Loucy (cell line): ENCODE data around the gene MCEMP1.

Experiments
- H2AFZ ChIP-seq: fragments of 200-600 bp; sonication (generic); 2 replicates; pipeline ENCODE4 v1.6.0; 2016; ENCODE audit warnings: antibody characterized with exemption, mild to moderate bottlenecking, low read length, moderate library complexity
- H3F3A ChIP-seq: fragments of 200-600 bp; 2 replicates; pipeline ENCODE4 v1.6.0; 2016; ENCODE audit warnings: antibody characterized with exemption, low read depth, mild to moderate bottlenecking
- H3K27me3 ChIP-seq: fragments of 200-600 bp; sonication (generic); 2 replicates; pipeline ENCODE4 v1.6.1; 2014; ENCODE audit warnings: low read length, mild to moderate bottlenecking; ENCODE audit not compliant: insufficient read depth, poor library complexity, severe bottlenecking
- H3K36me3 ChIP-seq: fragments of 200-600 bp; sonication (generic); 2 replicates; pipeline ENCODE4 v1.6.1; 2016; ENCODE audit warnings: low read length; ENCODE audit not compliant: insufficient read depth
- H3K4me1 ChIP-seq: fragments of 200-600 bp; sonication (generic); 2 replicates; pipeline ENCODE4 v1.5.1; 2014; ENCODE audit warnings: low read length, mild to moderate bottlenecking; ENCODE audit not compliant: insufficient read depth, poor library complexity, severe bottlenecking
- H3K4me2 ChIP-seq: fragments of 200-600 bp; sonication (generic); 2 replicates; pipeline ENCODE4 v1.6.0; 2014; ENCODE audit warnings: antibody characterized with exemption, low read length, low read depth, mild to moderate bottlenecking; ENCODE audit not compliant: poor library complexity, severe bottlenecking
- H3K4me3 ChIP-seq: fragments of 200-600 bp; sonication (generic); 2 replicates; pipeline ENCODE4 v1.5.1; 2014; ENCODE audit warnings: low read length, mild to moderate bottlenecking, mixed read lengths; ENCODE audit not compliant: poor library complexity, severe bottlenecking
- H3K79me2 ChIP-seq: fragments of 200-600 bp; sonication (generic); 2 replicates; pipeline ENCODE4 v1.6.1; 2014; ENCODE audit warnings: low read length; ENCODE audit not compliant: insufficient read depth
- H3K9ac ChIP-seq: fragments of 200-600 bp; sonication (generic); 2 replicates; pipeline ENCODE4 v1.6.0; 2014; ENCODE audit warnings: mild to moderate bottlenecking, low read depth, low read length, moderate library complexity; ENCODE audit not compliant: poor library complexity, severe bottlenecking
- H3K9me2 ChIP-seq: fragments of 200-600 bp; sonication (generic); replicated peaks from 2 replicates; pipeline ENCODE4 v1.6.1; 2016; ENCODE audit warnings: low read depth, low read length, mixed read lengths
- H3K9me3 ChIP-seq: fragments of 200-600 bp; sonication (generic); 2 replicates; pipeline ENCODE4 v1.6.1; 2014; ENCODE audit warnings: mild to moderate bottlenecking, antibody characterized with exemption, low read length, low read depth; ENCODE audit not compliant: insufficient read depth
- H4K20me1 ChIP-seq: fragments of 200-600 bp; sonication (generic); 2 replicates; pipeline ENCODE4 v1.6.0; 2014; ENCODE audit warnings: antibody characterized with exemption, low read length, mild to moderate bottlenecking; ENCODE audit not compliant: insufficient read depth, poor library complexity, severe bottlenecking
- CTCF ChIP-seq: fragments of 200-600 bp; sonication (generic); conservative IDR thresholded peaks from 2 replicates; pipeline ENCODE4 v1.5.1; 2014; ENCODE audit warnings: mild to moderate bottlenecking, antibody characterized with exemption, low read length
- EZH2phosphoT487 ChIP-seq: fragments of 200-600 bp; IDR thresholded peaks from 2 replicates; pipeline ENCODE4 v1.6.1; 2018; ENCODE audit warnings: antibody characterized with exemption, mild to moderate bottlenecking, moderate library complexity, borderline replicate concordance

MCEMP1 gene

GRCh38 chr19:7633698-7634097 lies 43.2 kb upstream of the MCEMP1 start, which contains the start of gene PCP2:
TSS of gene PCP2 (minus strand) at chr19:7633719. CDS start at chr19:7633457, 262 bp downstream.
- no peak within 1 kb of the TSS for H3K4me2 ChIP-seq
- H3K79me2 ChIP-seq, result peaks cover 34% of the 10 kb centered on the region
- no peak within 1 kb of the TSS for H3K9ac ChIP-seq
- H3K9me3 ChIP-seq, result no peaks in the 10 kb centered on the region
- peaks cover 5% of the 10 kb centered on the region for H4K20me1 ChIP-seq
- H3K9me2 ChIP-seq, result no peaks in the 10 kb centered on the region
- H3F3A ChIP-seq, result no peaks in the 10 kb centered on the region
- no peaks in the 10 kb centered on the region for H3K36me3 ChIP-seq
- TF ChIP-seq EZH2phosphoT487 (no peak), CTCF (no peak)
- no peak within 1 kb of the TSS for H3K4me3 ChIP-seq
- H3K27me3 ChIP-seq, result no peaks in the 10 kb centered on the region
- no peak within 1 kb of the TSS for H2AFZ ChIP-seq
- H3K4me1 ChIP-seq, result peaks cover 9% of the 10 kb centered on the region

GRCh38 chr19:7635670-7636069 lies 41.2 kb upstream of the MCEMP1 start:
- Histone ChIP-seq H2AFZ (no peak overlapping the region), H3K4me2 (no peak overlapping the region), H3K79me2 (peaks cover 16% of the 10 kb centered on the region), H3K4me3 (no peak overlapping the region), H3K36me3 (no peaks in the 10 kb centered on the region), H3F3A (no peaks in the 10 kb centered on the region), H3K9me2 (no peaks in the 10 kb centered on the region), H3K9me3 (no peaks in the 10 kb centered on the region), H3K27me3 (no peaks in the 10 kb centered on the region), H4K20me1 (no peaks in the 10 kb centered on the region), H3K4me1 (peaks cover 5% of the 10 kb centered on the region), H3K9ac (no peak overlapping the region)
- TF ChIP-seq CTCF (no peak), EZH2phosphoT487 (no peak)

GRCh38 chr19:7636317-7636690 lies 40.6 kb upstream of the MCEMP1 start:
- Histone ChIP-seq H3K79me2 (peaks cover 10% of the 10 kb centered on the region; the same call in 1 of the 2 replicates), H3F3A (no peaks in the 10 kb centered on the region), H3K9ac (no peak overlapping the region), H2AFZ (no peak overlapping the region), H3K4me1 (no peaks in the 10 kb centered on the region), H3K4me2 (no peak overlapping the region), H3K36me3 (no peaks in the 10 kb centered on the region), H4K20me1 (no peaks in the 10 kb centered on the region), H3K4me3 (no peak overlapping the region), H3K27me3 (no peaks in the 10 kb centered on the region), H3K9me2 (no peaks in the 10 kb centered on the region), H3K9me3 (no peaks in the 10 kb centered on the region)
- no peak for TF ChIP-seq EZH2phosphoT487
- TF ChIP-seq CTCF, result no peak
